Kidney epithelial cell (primary cell): ENCODE measurements around the gene C5orf46. TPM values are rescaled to one million over a fixed set of nuclear protein-coding genes. Genes with fewer than 3 reads are reported as not detected.

Source experiments
- DNase-seq: peaks from one replicate; pipeline ENCODE4 v3.0.0-alpha.2; 2010; ENCODE audit warnings: low read depth
- H3K27me3 ChIP-seq: 2 replicates; pipeline ENCODE4 v1.6.0; 2011; ENCODE audit warnings: low read length; ENCODE audit not compliant: control insufficient read depth, insufficient read depth
- H3K36me3 ChIP-seq: 2 replicates; pipeline ENCODE4 v1.5.1; 2011; ENCODE audit warnings: low read length; ENCODE audit not compliant: control insufficient read depth, insufficient read depth
- H3K4me3 ChIP-seq: 2 replicates; pipeline ENCODE4 v1.5.1; 2011; ENCODE audit warnings: low read depth, mild to moderate bottlenecking, control low read depth, low read length
- CTCF ChIP-seq: IDR thresholded peaks from 2 replicates; pipeline ENCODE4 v1.5.1; 2011; ENCODE audit warnings: mild to moderate bottlenecking, moderate library complexity, low read length, control low read depth, inconsistent platforms; ENCODE audit not compliant: insufficient read depth, poor library complexity, severe bottlenecking
- total RNA-seq: library from RNA; depleted of rRNA; stranded (reverse); fragments of >200 nt; gene quantifications from 2 replicates; pipeline ENCODE4 v1.2.3, GENCODE V29; 2015

The C5orf46 gene
- total RNA-seq, 1 donor from 2014 or later: 2.1 TPM

GRCh38 chr5:147887026-147887627 is 19.2 kb downstream of the C5orf46 start:
- no peak for DNase-seq
- H3K4me3 ChIP-seq: no peak overlapping the region
- no peaks in the 10 kb centered on the region for H3K27me3 ChIP-seq
- TF ChIP-seq CTCF: no peak
- H3K36me3 ChIP-seq: no peaks in the 10 kb centered on the region

- H3K4me3 ChIP-seq: no peak overlapping the region
- no peaks in the 10 kb centered on the region for H3K27me3 ChIP-seq
- no peak for TF ChIP-seq CTCF
- H3K36me3 ChIP-seq: no peaks in the 10 kb centered on the region
- DNase-seq: no peak
Measured at GRCh38 chr5:147882586-147883313, 23.6 kb downstream of the C5orf46 start.

- no peaks in the 10 kb centered on the region for H3K27me3 ChIP-seq
- DNase-seq: no peak
Measured at GRCh38 chr5:147880487-147880886, 25.9 kb downstream of the C5orf46 start.

GRCh38 chr5:147879784-147880183 is 26.6 kb downstream of the C5orf46 start:
- Histone ChIP-seq H3K27me3 (no peaks in the 10 kb centered on the region), H3K4me3 (no peak overlapping the region), H3K36me3 (no peaks in the 10 kb centered on the region)
- no peak for DNase-seq
- TF ChIP-seq CTCF: no peak

More at GRCh38 chr5:147880487-147880886, 25.9 kb downstream of the C5orf46 start:
- H3K36me3 ChIP-seq: no peaks in the 10 kb centered on the region
- no peak for TF ChIP-seq CTCF
- H3K4me3 ChIP-seq: no peak overlapping the region

- TF ChIP-seq CTCF: no peak
- Histone ChIP-seq H3K36me3 (no peaks in the 10 kb centered on the region), H3K27me3 (no peaks in the 10 kb centered on the region), H3K4me3 (no peak within 1 kb of the TSS)
- no peak for DNase-seq
Measured at GRCh38 chr5:147878066-147878759, 28.1 kb downstream of the C5orf46 start, which contains the start of gene SCGB3A2. SCGB3A2 (plus strand) TSS chr5:147878711; CDS start chr5:147878804, 93 bp downstream.
